Upper lobe of right lung (tissue), 1 donor: Measurements from ENCODE around the gene PHLPP1. TPM values are rescaled to one million over a fixed set of nuclear protein-coding genes. Genes with fewer than 3 reads are reported as not detected.
A peak's percentile ranks its signal among the peaks of the same experiment; 100 is the strongest.
"Not testable (repeated sequence)": the region's sequence is repeated elsewhere in the genome, so short reads cannot be mapped to it uniquely, and the experiment has no call there.

Experiments
- ATAC-seq: fragments of 200-7000 bp; cut with Tn5 transposase; one replicate; pipeline ENCODE4 v1.9.1; 2020; ENCODE audit warnings: mild to moderate bottlenecking, moderate library complexity
- DNase-seq: peaks from one replicate; pipeline ENCODE4 v3.0.0-alpha.2; 2020
- H3K27ac ChIP-seq: fragments of 200-600 bp; one replicate; pipeline ENCODE4 v1.8.0; 2022
- H3K27me3 ChIP-seq: fragments of 200-600 bp; one replicate; pipeline ENCODE4 v1.8.0; 2022; ENCODE audit warnings: mild to moderate bottlenecking
- H3K36me3 ChIP-seq: fragments of 200-600 bp; one replicate; pipeline ENCODE4 v1.8.0; 2022
- H3K4me1 ChIP-seq: fragments of 200-600 bp; one replicate; pipeline ENCODE4 v1.8.0; 2022
- H3K4me3 ChIP-seq: fragments of 200-600 bp; one replicate; pipeline ENCODE4 v1.8.0; 2022; ENCODE audit warnings: mild to moderate bottlenecking
- H3K9me3 ChIP-seq: fragments of 200-600 bp; one replicate; pipeline ENCODE4 v1.8.0; 2022
- intact Hi-C: fragments of 100-400 bp; cut with DNase I; formaldehyde crosslinking; loops from one replicate; pipeline ENCODE4 v1.11.0; 2022
- total RNA-seq: library from RNA; stranded (reverse); fragmentation: NEBNext Ultra II Directional; extraction: Animal tissue kit (Norgen Biotek cat#: 25700); gene quantifications from one replicate; pipeline ENCODE4 v1.2.1, GENCODE V29; 2021
- TF ChIP-seq, protein P1 (sequence below): fragments of 200-600 bp; IDR thresholded peaks from one replicate; pipeline ENCODE4 v1.8.0; 2022; ENCODE audit warnings: antibody characterized with exemption
- donor health status: DM: no; HTN: yes; CAD: no; lungs with severe emphysema.

PHLPP1 gene
- total RNA-seq, 1 donor from 2014 or later: 11.9 TPM

DNA sequence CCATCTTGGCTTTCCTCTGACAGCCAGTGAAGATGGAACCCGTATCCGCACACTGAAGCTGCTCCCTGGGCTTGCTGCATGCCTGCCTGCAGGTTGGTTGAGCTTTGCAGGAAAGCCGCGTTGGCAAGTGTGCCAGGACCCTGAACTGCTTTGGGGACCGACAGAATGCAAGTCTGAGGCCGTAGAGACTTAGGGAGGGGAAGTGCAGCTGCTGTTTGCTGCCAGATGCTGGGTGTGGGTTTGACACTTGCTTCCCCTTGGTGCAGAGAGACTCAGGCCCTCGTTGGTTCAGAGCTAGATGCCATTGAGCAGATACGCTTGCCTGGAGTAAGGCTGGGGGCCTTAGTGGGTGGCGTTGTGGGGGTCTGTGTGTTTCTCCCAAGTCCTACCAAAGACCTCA lies 13.1 kb upstream of the PHLPP1 start:
- Histone ChIP-seq H3K9me3 (no peaks in the 10 kb centered on the region), H3K27ac (no peak overlapping the region), H3K27me3 (no peaks in the 10 kb centered on the region), H3K4me1 (no peaks in the 10 kb centered on the region), H3K36me3 (no peaks in the 10 kb centered on the region), H3K4me3 (no peak overlapping the region)
- ATAC-seq (peak; percentile 27), DNase-seq (no peak)
- TF ChIP-seq, protein P1, sequence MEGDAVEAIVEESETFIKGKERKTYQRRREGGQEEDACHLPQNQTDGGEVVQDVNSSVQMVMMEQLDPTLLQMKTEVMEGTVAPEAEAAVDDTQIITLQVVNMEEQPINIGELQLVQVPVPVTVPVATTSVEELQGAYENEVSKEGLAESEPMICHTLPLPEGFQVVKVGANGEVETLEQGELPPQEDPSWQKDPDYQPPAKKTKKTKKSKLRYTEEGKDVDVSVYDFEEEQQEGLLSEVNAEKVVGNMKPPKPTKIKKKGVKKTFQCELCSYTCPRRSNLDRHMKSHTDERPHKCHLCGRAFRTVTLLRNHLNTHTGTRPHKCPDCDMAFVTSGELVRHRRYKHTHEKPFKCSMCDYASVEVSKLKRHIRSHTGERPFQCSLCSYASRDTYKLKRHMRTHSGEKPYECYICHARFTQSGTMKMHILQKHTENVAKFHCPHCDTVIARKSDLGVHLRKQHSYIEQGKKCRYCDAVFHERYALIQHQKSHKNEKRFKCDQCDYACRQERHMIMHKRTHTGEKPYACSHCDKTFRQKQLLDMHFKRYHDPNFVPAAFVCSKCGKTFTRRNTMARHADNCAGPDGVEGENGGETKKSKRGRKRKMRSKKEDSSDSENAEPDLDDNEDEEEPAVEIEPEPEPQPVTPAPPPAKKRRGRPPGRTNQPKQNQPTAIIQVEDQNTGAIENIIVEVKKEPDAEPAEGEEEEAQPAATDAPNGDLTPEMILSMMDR: no peak
- intact Hi-C loops: no loop called here

DNA sequence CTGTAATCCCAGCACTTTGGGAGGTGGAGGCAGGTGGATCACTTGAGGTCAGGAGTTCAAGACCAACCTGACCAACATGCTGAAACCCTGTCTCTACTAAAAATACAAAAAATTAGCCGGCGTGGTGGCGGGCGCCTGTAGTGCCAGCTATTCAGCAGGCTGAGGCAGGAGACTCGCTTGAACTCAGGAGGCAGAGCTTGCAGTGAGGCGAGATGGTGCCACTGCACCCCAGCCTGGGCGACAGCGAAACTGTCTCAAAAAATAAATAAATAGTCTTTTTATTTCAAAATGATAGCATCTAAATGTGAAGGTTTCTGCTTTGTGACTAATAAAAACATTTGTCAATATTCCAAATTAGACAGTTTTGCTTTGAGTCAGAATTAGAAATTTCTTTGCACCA lies 8.5 kb upstream of the PHLPP1 start:
- H3K36me3 ChIP-seq, DNase-seq, intact Hi-C loops, H3K27ac ChIP-seq, H3K4me1 ChIP-seq, H3K9me3 ChIP-seq, H3K27me3 ChIP-seq, ATAC-seq, H3K4me3 ChIP-seq: not testable (repeated sequence)

DNA sequence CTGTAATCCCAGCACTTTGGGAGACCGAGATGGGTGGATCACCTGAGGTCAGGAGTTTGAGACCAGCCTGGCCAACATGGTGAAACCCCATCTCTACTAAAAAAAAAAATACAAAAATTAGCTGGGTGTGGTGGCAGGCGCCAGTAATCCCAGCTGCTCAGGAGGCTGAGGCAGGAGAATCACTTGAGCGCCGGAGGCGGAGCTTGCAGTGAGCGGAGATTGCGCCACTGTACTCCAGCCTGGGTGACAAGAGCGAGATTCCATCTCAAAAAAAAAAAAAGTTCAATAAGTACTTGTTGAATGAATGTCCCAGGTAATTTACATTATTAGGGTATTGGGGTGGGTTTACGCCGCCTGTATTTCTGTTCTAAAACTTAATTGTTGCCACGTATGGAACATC lies 5.4 kb upstream of the PHLPP1 start:
- H3K4me1 ChIP-seq, H3K9me3 ChIP-seq, H3K4me3 ChIP-seq, DNase-seq, H3K27ac ChIP-seq, ATAC-seq, intact Hi-C loops, H3K27me3 ChIP-seq, H3K36me3 ChIP-seq: not testable (repeated sequence)

DNA sequence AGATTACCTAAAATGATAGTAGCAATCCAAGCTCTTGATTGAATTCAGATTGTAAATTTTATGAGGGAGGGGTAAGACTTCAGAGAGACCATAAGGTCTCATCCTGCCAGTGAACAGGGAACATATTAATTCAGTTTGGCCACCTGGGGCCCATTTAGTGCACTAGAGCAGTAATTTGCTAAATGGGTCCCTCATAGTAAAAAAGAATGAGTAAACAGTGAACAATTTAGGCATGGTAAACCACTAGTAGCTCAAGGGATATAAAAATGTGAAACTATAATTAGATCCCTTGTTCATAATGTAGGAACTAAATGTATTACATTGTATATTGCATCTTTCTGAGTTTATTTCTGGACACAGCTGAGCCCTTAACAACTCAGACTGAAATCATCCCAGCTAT lies 4.9 kb upstream of the PHLPP1 start:
- DNase-seq (no peak), ATAC-seq (no peak)
- Histone ChIP-seq H3K9me3 (no peaks in the 10 kb centered on the region), H3K27me3 (no peaks in the 10 kb centered on the region), H3K4me1 (no peaks in the 10 kb centered on the region), H3K36me3 (no peaks in the 10 kb centered on the region), H3K27ac (no peak overlapping the region), H3K4me3 (no peak overlapping the region)
- intact Hi-C loops: no loop called here
- TF ChIP-seq, protein P1: no peak

DNA sequence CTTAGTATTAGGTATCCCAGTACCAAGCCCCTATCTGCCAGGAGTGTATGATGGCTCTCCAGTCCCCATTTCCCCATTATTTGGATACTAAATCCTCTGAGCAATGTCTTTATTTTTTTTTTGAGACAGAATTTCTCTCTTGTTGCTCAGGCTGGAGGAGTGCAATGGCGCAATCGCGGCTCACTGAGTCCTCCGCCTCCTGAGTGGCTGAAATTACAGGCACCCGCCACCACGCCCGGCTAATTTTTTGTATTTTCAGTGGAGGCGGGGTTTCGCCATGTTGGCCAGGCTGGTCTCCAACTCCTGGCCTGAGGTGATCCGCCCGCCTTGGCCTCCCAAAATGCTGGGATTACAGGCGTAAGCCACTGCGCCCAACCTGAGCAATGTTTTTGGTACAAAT lies 3.6 kb upstream of the PHLPP1 start:
- TF ChIP-seq, protein P1: no peak
- Histone ChIP-seq H3K4me1 (no peaks in the 10 kb centered on the region), H3K27ac (no peak overlapping the region), H3K36me3 (no peaks in the 10 kb centered on the region), H3K9me3 (no peaks in the 10 kb centered on the region), H3K27me3 (no peaks in the 10 kb centered on the region), H3K4me3 (no peak overlapping the region)
- ATAC-seq: no peak
- no peak for DNase-seq
- intact Hi-C loops: no loop called here

DNA sequence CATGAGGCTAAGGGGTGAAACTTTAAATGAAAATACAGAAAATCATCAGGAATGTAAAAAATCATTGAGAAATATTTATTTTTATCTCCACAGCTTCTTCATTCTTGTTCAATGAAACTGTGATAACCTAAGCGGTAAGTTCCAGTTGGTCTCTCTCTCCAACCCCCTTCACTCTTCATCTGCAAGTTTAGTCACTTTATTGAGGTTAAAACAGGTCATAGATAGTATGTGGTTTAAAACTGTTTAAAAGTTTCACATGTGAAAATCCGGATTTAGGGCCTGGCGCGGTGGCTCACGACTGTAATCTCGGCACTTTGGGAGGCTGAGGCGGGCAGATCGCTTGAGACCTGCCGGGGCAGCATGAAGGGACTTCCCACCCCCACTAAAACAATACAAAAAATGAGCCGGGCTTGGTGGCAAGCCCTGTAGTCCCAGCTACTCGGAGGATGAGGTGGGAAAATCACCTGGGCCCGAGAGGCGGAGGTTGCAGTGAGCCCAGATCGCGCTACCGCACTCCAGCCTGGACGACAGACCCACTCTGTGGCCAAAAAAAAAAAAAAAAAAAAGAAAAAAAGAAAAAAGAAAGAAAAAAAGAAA lies 1.6 kb upstream of the PHLPP1 start:
- no peaks in the 10 kb centered on the region for H3K9me3 ChIP-seq
- TF ChIP-seq, protein P1: no peak
- intact Hi-C loops: no loop called here
- ATAC-seq (no peak), DNase-seq (no peak)
- H3K4me3 ChIP-seq: no peak overlapping the region
- H3K36me3 ChIP-seq: no peaks in the 10 kb centered on the region
- peaks cover 14% of the 10 kb centered on the region for H3K4me1 ChIP-seq
- no peak overlapping the region for H3K27ac ChIP-seq
- H3K27me3 ChIP-seq: no peaks in the 10 kb centered on the region
